ENCODE results near the gene ODF4.
A peak's percentile ranks its signal among the peaks of the same experiment; 100 is the strongest.
"Not testable (repeated sequence)": the region's sequence is repeated elsewhere in the genome, so short reads cannot be mapped to it uniquely, and the experiment has no call there.

Gene ODF4

GRCh38 chr17:8371786-8372185 is 32.1 kb downstream of the ODF4 start:
- no peak for DNase-seq

- DNase-seq, result no peak
These were observed 32.8 kb downstream of the ODF4 start for GRCh38 chr17:8372422-8372821.

GRCh38 chr17:8373856-8374255 is 34.2 kb downstream of the ODF4 start:
- DNase-seq, result not testable (repeated sequence)

- no peak for DNase-seq
These were observed 36.2 kb downstream of the ODF4 start for GRCh38 chr17:8375738-8376259.

- DNase-seq, result peak; percentile 90
These were observed 36.8 kb downstream of the ODF4 start, which contains the start of gene KRABD2 for GRCh38 chr17:8376271-8377067. TSS of gene KRABD2 (minus strand) at chr17:8376704.

- DNase-seq, result no peak
These were observed 37.8 kb downstream of the ODF4 start for GRCh38 chr17:8377422-8377821.

GRCh38 chr17:8378117-8378516 is 38.5 kb downstream of the ODF4 start:
- DNase-seq, result not testable (repeated sequence)

GRCh38 chr17:8380049-8380448 is 40.4 kb downstream of the ODF4 start:
- DNase-seq, result no peak

GRCh38 chr17:8382052-8382879 is 42.6 kb downstream of the ODF4 start:
- no peak for DNase-seq

GRCh38 chr17:8382880-8383142 is 43.2 kb downstream of the ODF4 start:
- DNase-seq, result no peak

- peak; percentile 87 to 93 for DNase-seq
These were observed 43.6 kb downstream of the ODF4 start, which contains the start of gene RPL26 for GRCh38 chr17:8383143-8383822. TSS of gene RPL26 (minus strand) at chr17:8383193. CDS start at chr17:8382310, 883 bp downstream.

GRCh38 chr17:8384801-8385378 is 45.2 kb downstream of the ODF4 start:
- no peak for DNase-seq

- no peak for DNase-seq
These were observed 47.2 kb downstream of the ODF4 start for GRCh38 chr17:8386841-8387240.

GRCh38 chr17:8387914-8388651 is 48.4 kb downstream of the ODF4 start:
- no peak for DNase-seq

- DNase-seq, result no peak
These were observed 52.1 kb downstream of the ODF4 start for GRCh38 chr17:8391711-8392110.

GRCh38 chr17:8392274-8392673 is 52.6 kb downstream of the ODF4 start:
- DNase-seq, result no peak

GRCh38 chr17:8392674-8393469 is 53.2 kb downstream of the ODF4 start:
- no peak for DNase-seq

GRCh38 chr17:8393470-8394231 is 54.0 kb downstream of the ODF4 start:
- no peak for DNase-seq

- DNase-seq, result not testable (repeated sequence)
These were observed 54.9 kb downstream of the ODF4 start for GRCh38 chr17:8394497-8394896.
